ENCODE results near the gene PTPRN2. TPM values are rescaled to one million over a fixed set of nuclear protein-coding genes. Genes with fewer than 3 reads are reported as not detected.

Gene PTPRN2
- total and polyA plus RNA-seq, 2 of the 13 experiments (the other 11 are each of a cell fraction or from before 2014, with no cell fraction given) = 2.5 to 24.2 TPM

DNA sequence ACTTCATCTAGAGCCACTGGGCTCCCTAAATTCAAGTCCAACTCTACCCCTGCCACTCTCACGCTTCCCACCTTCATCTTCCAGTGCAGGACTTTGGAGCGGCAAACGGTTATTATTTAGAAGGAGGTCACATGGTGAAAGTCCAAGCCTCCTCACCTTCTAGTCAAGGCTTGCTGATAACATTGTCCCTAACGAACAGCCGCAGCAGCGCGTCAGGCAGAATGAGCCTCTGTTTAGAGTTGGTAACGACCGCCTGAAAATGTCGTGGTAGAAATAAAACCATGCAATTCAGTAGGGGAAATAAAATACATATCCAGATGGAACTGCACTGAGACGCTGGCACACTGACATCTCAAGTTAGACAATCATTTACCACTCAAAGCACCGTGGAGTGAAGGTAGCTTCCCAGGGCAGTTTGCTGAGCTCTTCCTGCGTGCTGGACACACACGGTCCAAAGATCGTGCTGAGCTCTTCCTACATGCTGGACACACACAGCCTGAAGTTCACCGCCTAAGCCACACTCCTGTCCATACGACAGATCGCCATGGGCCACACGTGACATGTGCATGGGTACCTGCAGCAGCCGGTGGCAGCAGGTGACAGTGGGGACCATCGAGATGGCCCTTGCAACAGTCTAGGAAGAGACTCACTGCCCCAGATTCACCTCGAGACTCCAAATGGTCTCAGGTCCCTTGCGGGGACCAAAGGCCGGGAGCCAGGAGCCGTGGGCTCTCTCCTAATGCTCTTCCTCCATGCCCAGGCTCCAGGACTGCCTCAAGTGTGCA lies 323.5 kb downstream of the PTPRN2 start (continued):
- TF ChIP-seq, protein P1, sequence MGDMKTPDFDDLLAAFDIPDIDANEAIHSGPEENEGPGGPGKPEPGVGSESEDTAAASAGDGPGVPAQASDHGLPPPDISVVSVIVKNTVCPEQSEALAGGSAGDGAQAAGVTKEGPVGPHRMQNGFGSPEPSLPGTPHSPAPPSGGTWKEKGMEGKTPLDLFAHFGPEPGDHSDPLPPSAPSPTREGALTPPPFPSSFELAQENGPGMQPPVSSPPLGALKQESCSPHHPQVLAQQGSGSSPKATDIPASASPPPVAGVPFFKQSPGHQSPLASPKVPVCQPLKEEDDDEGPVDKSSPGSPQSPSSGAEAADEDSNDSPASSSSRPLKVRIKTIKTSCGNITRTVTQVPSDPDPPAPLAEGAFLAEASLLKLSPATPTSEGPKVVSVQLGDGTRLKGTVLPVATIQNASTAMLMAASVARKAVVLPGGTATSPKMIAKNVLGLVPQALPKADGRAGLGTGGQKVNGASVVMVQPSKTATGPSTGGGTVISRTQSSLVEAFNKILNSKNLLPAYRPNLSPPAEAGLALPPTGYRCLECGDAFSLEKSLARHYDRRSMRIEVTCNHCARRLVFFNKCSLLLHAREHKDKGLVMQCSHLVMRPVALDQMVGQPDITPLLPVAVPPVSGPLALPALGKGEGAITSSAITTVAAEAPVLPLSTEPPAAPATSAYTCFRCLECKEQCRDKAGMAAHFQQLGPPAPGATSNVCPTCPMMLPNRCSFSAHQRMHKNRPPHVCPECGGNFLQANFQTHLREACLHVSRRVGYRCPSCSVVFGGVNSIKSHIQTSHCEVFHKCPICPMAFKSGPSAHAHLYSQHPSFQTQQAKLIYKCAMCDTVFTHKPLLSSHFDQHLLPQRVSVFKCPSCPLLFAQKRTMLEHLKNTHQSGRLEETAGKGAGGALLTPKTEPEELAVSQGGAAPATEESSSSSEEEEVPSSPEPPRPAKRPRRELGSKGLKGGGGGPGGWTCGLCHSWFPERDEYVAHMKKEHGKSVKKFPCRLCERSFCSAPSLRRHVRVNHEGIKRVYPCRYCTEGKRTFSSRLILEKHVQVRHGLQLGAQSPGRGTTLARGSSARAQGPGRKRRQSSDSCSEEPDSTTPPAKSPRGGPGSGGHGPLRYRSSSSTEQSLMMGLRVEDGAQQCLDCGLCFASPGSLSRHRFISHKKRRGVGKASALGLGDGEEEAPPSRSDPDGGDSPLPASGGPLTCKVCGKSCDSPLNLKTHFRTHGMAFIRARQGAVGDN (CRISPR knock-in tag; IDR thresholded peaks at IDR 0.05) = peak; percentile 90
- TF ChIP-seq ZNF547 (CRISPR knock-in tag; IDR thresholded peaks at IDR 0.05) (0 out of 2 replicates have a peak, but pooled peaks have one; percentile 68), ZNF33B (CRISPR knock-in tag; IDR thresholded peaks at IDR 0.05) (no peak; the same call in 1 of the 2 replicates), ZNF260 (CRISPR knock-in tag; IDR thresholded peaks at IDR 0.05; ENCODE audit: borderline replicate concordance, low read depth) (no peak), SALL2 (CRISPR knock-in tag; IDR thresholded peaks at IDR 0.05) (no peak), TARDBP (CRISPR knock-in tag; IDR thresholded peaks at IDR 0.05) (no peak; the same call in 1 of the 2 replicates), ZKSCAN8 (CRISPR knock-in tag; IDR thresholded peaks at IDR 0.05; ENCODE audit: borderline replicate concordance) (peak; percentile 37; the same call in 1 of the 2 replicates), ZNF326 (CRISPR knock-in tag; IDR thresholded peaks at IDR 0.05; ENCODE audit: borderline replicate concordance) (no peak), ZNF605 (CRISPR knock-in tag; IDR thresholded peaks at IDR 0.05) (no peak), ZNF766 (CRISPR knock-in tag; IDR thresholded peaks at IDR 0.05; ENCODE audit: borderline replicate concordance) (no peak), ZZZ3 (CRISPR knock-in tag; IDR thresholded peaks at IDR 0.05; ENCODE audit: borderline replicate concordance) (0 out of 2 replicates have a peak, but pooled peaks have one; percentile 29), RXRA (CRISPR knock-in tag; IDR thresholded peaks at IDR 0.05) (no peak; the same call in none of the 2 replicates), ZNF451 (CRISPR knock-in tag; IDR thresholded peaks at IDR 0.05) (no peak), SALL1 (CRISPR knock-in tag; IDR thresholded peaks at IDR 0.05) (peak; percentile 85), CCDC6 (CRISPR knock-in tag; IDR thresholded peaks at IDR 0.05) (0 out of 2 replicates have a peak, but pooled peaks have one; percentile 25), SIX1 (CRISPR knock-in tag; IDR thresholded peaks at IDR 0.05; ENCODE audit: borderline replicate concordance) (no peak), BCL6 (CRISPR knock-in tag; IDR thresholded peaks at IDR 0.05) (peak; percentile 49), HOXA3 (CRISPR knock-in tag; IDR thresholded peaks at IDR 0.05) (peak; percentile 82; the same call in 1 of the 2 replicates)
- TF ChIP-seq, protein P2, sequence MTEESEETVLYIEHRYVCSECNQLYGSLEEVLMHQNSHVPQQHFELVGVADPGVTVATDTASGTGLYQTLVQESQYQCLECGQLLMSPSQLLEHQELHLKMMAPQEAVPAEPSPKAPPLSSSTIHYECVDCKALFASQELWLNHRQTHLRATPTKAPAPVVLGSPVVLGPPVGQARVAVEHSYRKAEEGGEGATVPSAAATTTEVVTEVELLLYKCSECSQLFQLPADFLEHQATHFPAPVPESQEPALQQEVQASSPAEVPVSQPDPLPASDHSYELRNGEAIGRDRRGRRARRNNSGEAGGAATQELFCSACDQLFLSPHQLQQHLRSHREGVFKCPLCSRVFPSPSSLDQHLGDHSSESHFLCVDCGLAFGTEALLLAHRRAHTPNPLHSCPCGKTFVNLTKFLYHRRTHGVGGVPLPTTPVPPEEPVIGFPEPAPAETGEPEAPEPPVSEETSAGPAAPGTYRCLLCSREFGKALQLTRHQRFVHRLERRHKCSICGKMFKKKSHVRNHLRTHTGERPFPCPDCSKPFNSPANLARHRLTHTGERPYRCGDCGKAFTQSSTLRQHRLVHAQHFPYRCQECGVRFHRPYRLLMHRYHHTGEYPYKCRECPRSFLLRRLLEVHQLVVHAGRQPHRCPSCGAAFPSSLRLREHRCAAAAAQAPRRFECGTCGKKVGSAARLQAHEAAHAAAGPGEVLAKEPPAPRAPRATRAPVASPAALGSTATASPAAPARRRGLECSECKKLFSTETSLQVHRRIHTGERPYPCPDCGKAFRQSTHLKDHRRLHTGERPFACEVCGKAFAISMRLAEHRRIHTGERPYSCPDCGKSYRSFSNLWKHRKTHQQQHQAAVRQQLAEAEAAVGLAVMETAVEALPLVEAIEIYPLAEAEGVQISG (CRISPR knock-in tag; IDR thresholded peaks at IDR 0.05) = 0 out of 2 replicates have a peak, but pooled peaks have one; percentile 41
- TF ChIP-seq, protein P3, sequence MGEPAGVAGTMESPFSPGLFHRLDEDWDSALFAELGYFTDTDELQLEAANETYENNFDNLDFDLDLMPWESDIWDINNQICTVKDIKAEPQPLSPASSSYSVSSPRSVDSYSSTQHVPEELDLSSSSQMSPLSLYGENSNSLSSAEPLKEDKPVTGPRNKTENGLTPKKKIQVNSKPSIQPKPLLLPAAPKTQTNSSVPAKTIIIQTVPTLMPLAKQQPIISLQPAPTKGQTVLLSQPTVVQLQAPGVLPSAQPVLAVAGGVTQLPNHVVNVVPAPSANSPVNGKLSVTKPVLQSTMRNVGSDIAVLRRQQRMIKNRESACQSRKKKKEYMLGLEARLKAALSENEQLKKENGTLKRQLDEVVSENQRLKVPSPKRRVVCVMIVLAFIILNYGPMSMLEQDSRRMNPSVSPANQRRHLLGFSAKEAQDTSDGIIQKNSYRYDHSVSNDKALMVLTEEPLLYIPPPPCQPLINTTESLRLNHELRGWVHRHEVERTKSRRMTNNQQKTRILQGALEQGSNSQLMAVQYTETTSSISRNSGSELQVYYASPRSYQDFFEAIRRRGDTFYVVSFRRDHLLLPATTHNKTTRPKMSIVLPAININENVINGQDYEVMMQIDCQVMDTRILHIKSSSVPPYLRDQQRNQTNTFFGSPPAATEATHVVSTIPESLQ (CRISPR knock-in tag; conservative IDR thresholded peaks at IDR 0.05) = no peak
